HepG2 (cell line): Measurements from ENCODE around the gene DHCR7. TPM values are rescaled to one million over a fixed set of nuclear protein-coding genes. Genes with fewer than 3 reads are reported as not detected.

Experiments
- ATAC-seq: fragments of 200-7000 bp; cut with Tn5 transposase; 3 replicates; pipeline ENCODE4 v1.9.1; 2020; ENCODE audit warnings: mild to moderate bottlenecking, moderate library complexity
- BruUV-seq: library from RNA; stranded (reverse); fragments of 400-500 nt; replicated peaks from 2 replicates; lab custom pipeline; 2021; lab: Mats Ljungman, UMichigan
- CTCF ChIA-PET: fragments of 300-600 bp; formaldehyde crosslinking; extraction: SDS; loops from one replicate; lab custom pipeline; 2021; ENCODE audit warnings: low total read pairs, inconsistent platforms, low intra/inter-chr PET ratio; lab: Yijun Ruan, JAX
- POLR2A ChIA-PET: fragments of 350-600 bp; sonication (Branson Sonifier 250); formaldehyde crosslinking; loops from one replicate; lab custom pipeline; 2020; ENCODE audit warnings: antibody characterized with exemption, inconsistent platforms; lab: Yijun Ruan, JAX
- DNase-seq: peaks from one replicate; pipeline ENCODE4 v3.0.0-alpha.2; 2015; ENCODE audit warnings: low spot score
- FAIRE-seq: peaks from 3 replicates; lab custom pipeline; 2011; peaks lifted over from hg19 to GRCh38; lab: Jason Lieb, UNC
- H2AFZ ChIP-seq: one replicate; pipeline ENCODE4 v1.6.1; 2011; ENCODE audit warnings: low read length, inconsistent platforms
- H3K27ac ChIP-seq: fragments of 300-600 bp; 3 replicates; pipeline ENCODE4 v1.8.0; 2011; ENCODE audit warnings: mixed run types, mild to moderate bottlenecking, mixed read lengths, low read length, inconsistent platforms; ENCODE audit not compliant: insufficient read depth; ENCODE audit errors: extremely low read length
- H3K27me3 ChIP-seq, 2 experiments: fragments of 200-600 bp in 1 of 2; 2 replicates in 1 of 2; 3 replicates in 1 of 2; pipeline versions ENCODE4 v1.6.0 to v1.8.0; 2011; ENCODE audit warnings: low read length in 2 of 2, mild to moderate bottlenecking in 2 of 2, moderate library complexity in 2 of 2, inconsistent platforms in 1 of 2; ENCODE audit not compliant: insufficient read depth in 2 of 2, control insufficient read depth in 1 of 2
- H3K36me3 ChIP-seq, 2 experiments: fragments of 200-600 bp in 1 of 2; replicated peaks in 1 of 2; 2 replicates in 1 of 2; 3 replicates in 1 of 2; pipeline versions ENCODE4 v1.5.1 to v1.8.0; 2011; ENCODE audit warnings: low read length in 2 of 2, inconsistent platforms in 1 of 2; ENCODE audit not compliant: insufficient read depth in 2 of 2, control insufficient read depth in 1 of 2
- H3K4me1 ChIP-seq: 2 replicates; pipeline ENCODE4 v1.5.1; 2012; ENCODE audit warnings: low read length, inconsistent platforms; ENCODE audit not compliant: insufficient read depth
- H3K4me2 ChIP-seq: 2 replicates; pipeline ENCODE4 v1.6.0; 2011; ENCODE audit warnings: low read depth, low read length, inconsistent platforms
- H3K4me3 ChIP-seq, 3 experiments: fragments of 200-600 bp in 1 of 3; sonication (generic), shearing (Covaris generic) in 1 of 3; replicated peaks in 1 of 3; 2 replicates each; pipeline ENCODE4 v1.5.1; 2011 to 2016; ENCODE audit warnings: low read length in 3 of 3, inconsistent platforms in 2 of 3, low read depth in 2 of 3, mild to moderate bottlenecking in 2 of 3, control low read depth in 1 of 3, mixed read lengths in 1 of 3; ENCODE audit not compliant: insufficient read depth in 1 of 3
- H3K79me2 ChIP-seq: one replicate; pipeline ENCODE4 v1.6.1; 2011; ENCODE audit warnings: low read length, inconsistent platforms; ENCODE audit not compliant: insufficient read depth
- H3K9ac ChIP-seq: 2 replicates; pipeline ENCODE4 v1.6.0; 2011; ENCODE audit warnings: mild to moderate bottlenecking, low read depth, low read length, inconsistent platforms; ENCODE audit not compliant: insufficient read depth
- H3K9me3 ChIP-seq: 2 replicates; pipeline ENCODE4 v1.5.1; 2012; ENCODE audit warnings: mild to moderate bottlenecking, low read length
- H4K20me1 ChIP-seq: 2 replicates; pipeline ENCODE4 v1.6.0; 2011; ENCODE audit warnings: inconsistent platforms, mild to moderate bottlenecking, low read length, moderate library complexity; ENCODE audit not compliant: insufficient read depth
- AKAP8 ChIP-seq: sonication (generic); formaldehyde crosslinking; IDR thresholded peaks from 2 replicates; pipeline ENCODE4 v1.5.1; 2020; ENCODE audit warnings: mild to moderate bottlenecking, missing genetic modification reagents
- FOXA3 ChIP-seq: IDR thresholded peaks from 2 replicates; pipeline ENCODE4 v1.6.1; 2016; ENCODE audit warnings: missing genetic modification reagents, missing compliant biosample characterization
- HMG20A ChIP-seq: IDR thresholded peaks from 2 replicates; pipeline ENCODE4 v1.6.1; 2016; ENCODE audit warnings: borderline replicate concordance
- JUND ChIP-seq: sonication (generic); formaldehyde crosslinking; IDR thresholded peaks from 2 replicates; pipeline ENCODE4 v1.8.0; 2022; ENCODE audit warnings: mild to moderate bottlenecking, missing genetic modification reagents
- MED13 ChIP-seq: sonication (generic); formaldehyde crosslinking; IDR thresholded peaks from 2 replicates; pipeline ENCODE4 v1.5.0; 2020; ENCODE audit warnings: missing genetic modification reagents
- MXD3 ChIP-seq: IDR thresholded peaks from 2 replicates; pipeline ENCODE4 v1.6.1; 2016; ENCODE audit warnings: mild to moderate bottlenecking, missing biosample characterization, missing genetic modification reagents
- NFE2L1 ChIP-seq: sonication (generic); formaldehyde crosslinking; IDR thresholded peaks from 2 replicates; pipeline ENCODE4 v1.4.0; 2020; ENCODE audit warnings: missing genetic modification reagents, mild to moderate bottlenecking, borderline replicate concordance
- PAF1 ChIP-seq: IDR thresholded peaks from 2 replicates; pipeline ENCODE4 v1.6.1; 2016; ENCODE audit warnings: missing genetic modification reagents, missing compliant biosample characterization
- POLR2AphosphoS5 ChIP-seq: IDR thresholded peaks from 2 replicates; pipeline ENCODE4 v1.6.1; 2012; ENCODE audit warnings: low read depth, low read length
- RARG ChIP-seq: sonication (generic); formaldehyde crosslinking; IDR thresholded peaks from 2 replicates; pipeline ENCODE4 v1.4.0; 2020; ENCODE audit warnings: low read depth, mild to moderate bottlenecking, missing genetic modification reagents
- RFX5 ChIP-seq: IDR thresholded peaks from 2 replicates; pipeline ENCODE4 v1.6.1; 2011; ENCODE audit warnings: low read depth, low read length, improper control_type of control experiment
- RXRB ChIP-seq: IDR thresholded peaks from 2 replicates; pipeline ENCODE4 v1.6.1; 2016; ENCODE audit warnings: borderline replicate concordance, missing genetic modification reagents, missing compliant biosample characterization
- SAP130 ChIP-seq: IDR thresholded peaks from 2 replicates; pipeline ENCODE4 v1.6.1; 2016; ENCODE audit warnings: low read depth
- ZNF260 ChIP-seq: sonication (generic); formaldehyde crosslinking; IDR thresholded peaks from 2 replicates; pipeline ENCODE4 v1.4.0; 2020; ENCODE audit warnings: missing genetic modification reagents, low read depth, mild to moderate bottlenecking, borderline replicate concordance
- ZNF329 ChIP-seq: sonication (generic); formaldehyde crosslinking; IDR thresholded peaks from 2 replicates; pipeline ENCODE4 v1.9.0; 2021; ENCODE audit warnings: low read depth, mild to moderate bottlenecking, missing genetic modification reagents
- ZNF678 ChIP-seq: sonication (generic); formaldehyde crosslinking; IDR thresholded peaks from 2 replicates; pipeline ENCODE4 v1.4.0; 2020; ENCODE audit warnings: mild to moderate bottlenecking, missing genetic modification reagents
- ZNF768 ChIP-seq: sonication (generic); formaldehyde crosslinking; IDR thresholded peaks from 2 replicates; pipeline ENCODE4 v1.4.0; 2020; ENCODE audit warnings: missing genetic modification reagents
- ZNF775 ChIP-seq: sonication (generic); formaldehyde crosslinking; IDR thresholded peaks from 2 replicates; pipeline ENCODE4 v1.4.0; 2020; ENCODE audit warnings: missing genetic modification reagents, mild to moderate bottlenecking, moderate library complexity, borderline replicate concordance
- ZXDC ChIP-seq: sonication (generic); formaldehyde crosslinking; IDR thresholded peaks from 2 replicates; pipeline ENCODE4 v1.5.0; 2020; ENCODE audit warnings: mild to moderate bottlenecking, missing genetic modification reagents
- WGBS: methylation state at CpG from one replicate; pipeline ENCODE4 v1.1.6; 2017; ENCODE audit warnings: low lambda C conversion rate; 5-methylcytosine and 5-hydroxymethylcytosine counted together
- in situ Hi-C: cut with HindIII; loops from 2 replicates; pipeline ENCODE4 v1.10.0; 2017; ENCODE audit warnings: low pct_unique_long_range_greater_than_20kb; ENCODE audit not compliant: extremely low pct_ligation_motif_present
- intact Hi-C: fragments of 100-400 bp; cut with micrococcal nuclease; formaldehyde crosslinking; loops from one replicate; pipeline ENCODE4 v1.10.0; 2022; ENCODE audit not compliant: unreplicated experiment
- polyA plus RNA-seq, 8 experiments: library from polyadenylated mRNA; depleted of rRNA in 3 of 8; stranded (reverse) in 7 of 8; unstranded in 1 of 8; fragments of >200 nt; fragmentation: Illumina TruSeq in 4 of 8; extraction: Trizol in 4 of 8; gene quantifications; 2 replicates each; pipeline versions ENCODE4 v1.2.1 to v1.2.3, GENCODE V29; 2011 to 2016; ENCODE audit warnings: low read depth in 4 of 8, missing spikeins in 1 of 8, mixed read lengths in 1 of 8; ENCODE audit not compliant: insufficient read depth in 1 of 8
- total RNA-seq, 5 experiments: library from RNA; depleted of rRNA; stranded (reverse); fragments of >200 nt; fragmentation: Illumina TruSeq; extraction: Trizol; gene quantifications; 2 replicates each; pipeline ENCODE4 v1.2.3, GENCODE V29; 2016; ENCODE audit warnings: low read depth in 1 of 5

The DHCR7 gene
- total and polyA plus RNA-seq, 2 of the 13 experiments (the other 11 are each of a cell fraction or from before 2014, with no cell fraction given): 96.0 to 143 TPM

GRCh38 chr11:71450939-71451338 lies 2.7 kb upstream of the DHCR7 start:
- Histone ChIP-seq H3K79me2 (peaks cover 54% of the 10 kb centered on the region), H3K4me2 (peak overlapping the region; percentile 79), H3K4me3 (no peak overlapping the region; a peak in 1 of 6 replicates), H3K36me3 (peaks cover 4 to 22% of the 10 kb centered on the region in 2 experiments; a peak in 4 of 5 replicates), H3K4me1 (peaks cover 59% of the 10 kb centered on the region), H2AFZ (no peak overlapping the region), H4K20me1 (peaks cover 9% of the 10 kb centered on the region), H3K27ac (no peak overlapping the region), H3K9ac (no peak overlapping the region), H3K27me3 (no peaks in the 10 kb centered on the region), H3K9me3 (no peaks in the 10 kb centered on the region)
- ChIA-PET POLR2A (no interaction called here), CTCF (no interaction called here)
- BruUV-seq: no TSS peak
- no peak for TF ChIP-seq AKAP8 (CRISPR knock-in tag)
- DNase-seq (no peak), FAIRE-seq (no peak), ATAC-seq (no peak)
- in situ Hi-C loops (no loop called here), intact Hi-C loops (no loop called here)
- WGBS: 91% methylated on average over 3 of the region's 3 CpGs

- Histone ChIP-seq H3K36me3 (peaks cover 4 to 20% of the 10 kb centered on the region in 2 experiments; a peak in 4 of 5 replicates), H3K27ac (no peak overlapping the region), H3K4me3 (peak overlapping the region in 2 of 3 experiments; percentile 49 to 93; a peak in 2 of 6 replicates), H4K20me1 (peaks cover 9% of the 10 kb centered on the region), H3K9ac (peak overlapping the region; percentile 37; the same call in 1 of the 2 replicates), H3K27me3 (no peaks in the 10 kb centered on the region), H3K4me1 (peaks cover 64% of the 10 kb centered on the region), H3K9me3 (no peaks in the 10 kb centered on the region), H2AFZ (no peak overlapping the region), H3K79me2 (peaks cover 55% of the 10 kb centered on the region), H3K4me2 (peak overlapping the region; percentile 79)
- in situ Hi-C loops (no loop called here), intact Hi-C loops (no loop called here)
- ATAC-seq (no peak), FAIRE-seq (no peak), DNase-seq (no peak)
- POLR2A ChIA-PET: no interaction called here
- BruUV-seq: no TSS peak
- WGBS: 58% methylated on average over 2 of the region's 2 CpGs
- CTCF ChIA-PET: no interaction called here
- TF ChIP-seq ZNF329 (no peak), ZNF678 (CRISPR knock-in tag) (no peak), POLR2AphosphoS5 (no peak), ZNF768 (no peak), RXRB (CRISPR knock-in tag) (peak; percentile 87), MXD3 (CRISPR knock-in tag) (no peak), HMG20A (no peak), MED13 (no peak), JUND (no peak), PAF1 (CRISPR knock-in tag) (no peak), FOXA3 (CRISPR knock-in tag) (0 out of 2 replicates have a peak, but pooled peaks have one; percentile 18), ZNF775 (CRISPR knock-in tag) (no peak), SAP130 (CRISPR knock-in tag) (no peak), ZXDC (CRISPR knock-in tag) (no peak), RFX5 (no peak), NFE2L1 (CRISPR knock-in tag) (no peak), ZNF260 (CRISPR knock-in tag) (no peak), RARG (CRISPR knock-in tag) (no peak)
Observed at GRCh38 chr11:71450507-71450906, 2.3 kb upstream of the DHCR7 start.
